ENCODE results near the gene GRK5.

DNA sequence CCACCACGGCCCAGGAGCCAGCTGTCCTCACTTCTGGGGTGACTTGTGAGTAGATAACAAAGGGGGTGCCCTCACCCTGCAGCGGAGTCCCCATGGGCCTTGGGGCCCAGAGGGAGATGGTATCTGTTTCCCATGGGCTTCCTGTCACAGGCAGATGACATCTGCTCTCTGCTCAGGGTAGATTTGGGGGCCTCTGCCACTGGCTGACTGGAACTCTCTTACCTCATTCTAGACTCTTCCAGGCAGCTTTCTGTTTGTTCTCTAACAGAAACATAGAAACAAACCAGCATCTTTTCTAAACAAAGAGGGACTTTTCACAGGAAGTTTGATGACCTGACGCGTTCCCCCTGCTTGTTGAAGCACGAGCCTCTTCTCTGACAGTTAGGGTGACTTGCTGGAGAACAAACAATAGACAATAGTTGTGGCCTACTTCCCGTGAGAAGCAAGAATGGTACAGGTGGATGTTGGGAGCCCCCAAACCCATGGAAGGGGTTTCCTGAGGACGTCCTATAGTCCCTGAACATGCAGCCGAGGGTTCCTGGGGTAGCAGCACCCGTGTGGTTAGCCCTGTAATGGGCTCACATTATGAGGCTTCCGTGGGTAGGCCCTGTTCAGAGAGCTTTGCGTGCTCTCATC lies 61.6 kb downstream of the GRK5 start:
- TF ChIP-seq, protein P1, sequence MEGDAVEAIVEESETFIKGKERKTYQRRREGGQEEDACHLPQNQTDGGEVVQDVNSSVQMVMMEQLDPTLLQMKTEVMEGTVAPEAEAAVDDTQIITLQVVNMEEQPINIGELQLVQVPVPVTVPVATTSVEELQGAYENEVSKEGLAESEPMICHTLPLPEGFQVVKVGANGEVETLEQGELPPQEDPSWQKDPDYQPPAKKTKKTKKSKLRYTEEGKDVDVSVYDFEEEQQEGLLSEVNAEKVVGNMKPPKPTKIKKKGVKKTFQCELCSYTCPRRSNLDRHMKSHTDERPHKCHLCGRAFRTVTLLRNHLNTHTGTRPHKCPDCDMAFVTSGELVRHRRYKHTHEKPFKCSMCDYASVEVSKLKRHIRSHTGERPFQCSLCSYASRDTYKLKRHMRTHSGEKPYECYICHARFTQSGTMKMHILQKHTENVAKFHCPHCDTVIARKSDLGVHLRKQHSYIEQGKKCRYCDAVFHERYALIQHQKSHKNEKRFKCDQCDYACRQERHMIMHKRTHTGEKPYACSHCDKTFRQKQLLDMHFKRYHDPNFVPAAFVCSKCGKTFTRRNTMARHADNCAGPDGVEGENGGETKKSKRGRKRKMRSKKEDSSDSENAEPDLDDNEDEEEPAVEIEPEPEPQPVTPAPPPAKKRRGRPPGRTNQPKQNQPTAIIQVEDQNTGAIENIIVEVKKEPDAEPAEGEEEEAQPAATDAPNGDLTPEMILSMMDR (conservative IDR thresholded peaks at IDR 0.05; ENCODE audit: low read length): no peak
- no peak for TF ChIP-seq EZH2phosphoT487 (IDR thresholded peaks at IDR 0.05; ENCODE audit: borderline replicate concordance)

Measured in Loucy (cell line).